GM12864 (cell line): ENCODE results near the gene PTPRM.

Source experiments
- DNase-seq: peaks from one replicate; pipeline ENCODE4 v3.0.0-alpha.2; 2011; ENCODE audit warnings: low read depth
- H3K4me3 ChIP-seq: 2 replicates; pipeline ENCODE4 v1.5.1; 2011; ENCODE audit warnings: mild to moderate bottlenecking, low read depth, low read length, control low read depth
- CTCF ChIP-seq: IDR thresholded peaks from 2 replicates; pipeline ENCODE4 v1.5.1; 2011; ENCODE audit warnings: low read depth, mild to moderate bottlenecking, moderate library complexity, low read length, control low read depth, inconsistent platforms; ENCODE audit errors: missing control alignments

PTPRM gene

DNA sequence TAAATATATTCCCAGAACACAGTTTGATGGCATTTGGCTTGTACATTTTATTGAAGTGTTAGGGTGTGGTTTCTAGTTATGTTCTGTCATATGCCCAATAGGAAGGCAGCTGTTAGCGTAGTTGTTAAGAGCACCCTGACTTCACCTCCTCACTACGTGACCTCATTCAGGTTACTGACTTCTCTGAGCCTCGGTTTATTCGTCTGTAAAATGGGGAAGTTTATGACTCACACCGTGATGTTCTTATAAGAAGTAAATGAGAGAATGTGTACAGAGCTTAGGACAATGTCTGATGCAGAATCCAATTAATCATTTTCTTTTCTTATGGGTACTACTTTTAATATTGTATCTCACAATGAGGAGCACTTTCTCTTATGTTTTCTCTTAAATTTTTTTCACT is 226.0 kb downstream of the PTPRM start:
- H3K4me3 ChIP-seq: no peak overlapping the region
- no peak for DNase-seq
- no peak for TF ChIP-seq CTCF

DNA sequence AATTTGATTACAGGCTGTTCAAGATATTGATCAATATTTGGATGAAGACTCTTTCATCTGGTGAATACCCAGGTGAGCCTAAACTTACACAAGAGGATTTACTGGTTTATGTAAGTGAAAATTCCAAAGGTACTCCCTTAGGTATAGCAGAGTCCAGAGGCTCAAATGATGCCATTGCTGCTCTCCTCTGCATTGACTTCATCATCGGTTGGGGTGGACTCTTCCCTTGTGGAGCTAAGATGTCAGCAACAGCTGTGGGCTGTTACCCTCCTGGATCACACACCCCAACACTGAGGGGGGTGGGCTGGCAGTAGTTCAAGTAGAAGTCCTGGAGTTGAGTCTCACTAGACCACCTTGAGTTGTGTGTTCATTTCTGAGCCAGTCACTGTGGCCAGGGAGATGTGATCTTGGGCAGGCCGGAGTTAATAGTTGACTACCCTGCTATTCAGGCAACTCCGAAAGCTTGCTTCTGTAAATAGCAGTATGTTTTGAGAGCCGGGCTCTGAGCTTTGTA is 236.9 kb downstream of the PTPRM start:
- H3K4me3 ChIP-seq: no peak overlapping the region
- TF ChIP-seq CTCF: no peak
- no peak for DNase-seq

DNA sequence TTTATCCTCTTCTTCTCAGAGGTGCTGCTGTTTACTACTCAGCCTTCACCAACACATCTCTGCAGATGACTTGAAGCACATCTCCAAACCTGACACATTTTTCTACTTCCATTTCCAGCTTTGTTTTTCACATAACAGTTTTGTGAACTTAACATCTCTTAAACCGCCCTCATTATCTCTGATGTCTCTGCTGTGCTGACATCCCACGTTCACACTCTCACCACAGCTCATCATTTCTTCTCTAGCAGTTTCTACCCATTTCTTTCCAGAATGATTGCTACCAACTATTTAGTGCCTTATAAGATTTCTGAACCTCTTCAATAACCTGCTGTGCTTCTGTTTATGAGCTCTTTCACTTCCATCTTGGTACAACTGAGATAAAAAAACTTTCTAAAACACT is 238.0 kb downstream of the PTPRM start:
- TF ChIP-seq CTCF: no peak
- no peak for DNase-seq
- no peak overlapping the region for H3K4me3 ChIP-seq

DNA sequence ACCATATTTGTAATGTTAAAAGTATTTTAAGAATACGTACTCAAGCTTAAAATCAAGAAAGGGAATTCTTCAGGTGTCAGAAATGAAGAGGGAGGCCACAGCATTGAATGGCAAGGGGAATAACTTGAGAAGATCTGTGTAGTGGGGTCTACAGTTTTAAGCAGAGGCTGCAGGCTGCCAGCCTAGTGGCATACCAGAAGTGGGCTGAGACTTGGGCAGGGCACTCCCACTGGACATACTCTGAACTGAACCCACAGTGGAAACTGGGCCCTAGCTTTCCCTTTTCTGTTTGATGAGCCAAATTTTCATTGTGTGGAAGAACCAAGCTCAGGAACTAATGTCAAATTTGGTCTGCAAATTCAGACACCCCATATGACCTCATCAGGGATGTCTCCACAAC is 238.8 kb downstream of the PTPRM start:
- H3K4me3 ChIP-seq: no peak overlapping the region
- no peak for TF ChIP-seq CTCF
- DNase-seq: no peak

GRCh38 chr18:7807936-7808453 is 240.9 kb downstream of the PTPRM start:
- no peak for DNase-seq
- no peak overlapping the region for H3K4me3 ChIP-seq
- no peak for TF ChIP-seq CTCF

- no peak for TF ChIP-seq CTCF
Observed at GRCh38 chr18:7808992-7809391, 241.9 kb downstream of the PTPRM start.

GRCh38 chr18:7809455-7809854 is 242.3 kb downstream of the PTPRM start:
- no peak for TF ChIP-seq CTCF
- no peak for DNase-seq
- H3K4me3 ChIP-seq: no peak overlapping the region

More at GRCh38 chr18:7808992-7809391, 241.9 kb downstream of the PTPRM start:
- no peak for DNase-seq
- H3K4me3 ChIP-seq: no peak overlapping the region
